ENCODE data around the gene WDR72. TPM values are rescaled to one million over a fixed set of nuclear protein-coding genes. Genes with fewer than 3 reads are reported as not detected.

The WDR72 gene
- total RNA-seq, 2 experiments from 2014 or later: not detected

- no peak for ATAC-seq
- H3K27me3 Mint-ChIP-seq: peaks cover 2% of the 10 kb centered on the region
- DNase-seq: no peak
Observed at GRCh38 chr15:53681056-53681455, 78.4 kb downstream of the WDR72 start.

DNA sequence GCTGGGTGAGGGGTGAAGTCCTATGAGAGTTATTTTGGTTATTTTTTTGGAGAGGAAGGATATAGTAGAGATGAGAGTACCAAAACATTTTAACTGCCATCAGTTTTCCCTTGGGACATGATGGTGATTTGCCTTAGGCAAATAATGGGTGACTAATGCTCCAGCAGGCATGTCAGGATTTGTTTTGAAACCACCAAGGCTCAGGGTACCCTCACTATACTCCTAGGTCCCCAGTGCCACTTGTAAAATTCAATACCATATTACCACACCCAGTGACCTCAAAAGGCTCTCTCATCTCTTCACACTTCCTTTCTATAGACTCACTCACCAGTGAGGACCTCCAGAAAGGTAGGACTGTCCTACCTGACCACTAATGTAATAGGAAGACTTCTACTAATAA is 83.6 kb downstream of the WDR72 start:
- H3K4me3 Mint-ChIP-seq: no peak overlapping the region
- intact Hi-C loops (cut with micrococcal nuclease): no loop called here
- no peak for ATAC-seq
- DNase-seq: no peak
- no peaks in the 10 kb centered on the region for H3K4me1 Mint-ChIP-seq (ENCODE audit: low read depth)
- ChIA-PET POLR2A (no interaction called here), CTCF (no interaction called here)
- no peak overlapping the region for H3K27ac Mint-ChIP-seq
- H3K36me3 Mint-ChIP-seq (ENCODE audit: low read depth): no peaks in the 10 kb centered on the region
- H3K27me3 Mint-ChIP-seq: no peaks in the 10 kb centered on the region
- no peaks in the 10 kb centered on the region for H3K9me3 Mint-ChIP-seq
- TF ChIP-seq, protein P1, sequence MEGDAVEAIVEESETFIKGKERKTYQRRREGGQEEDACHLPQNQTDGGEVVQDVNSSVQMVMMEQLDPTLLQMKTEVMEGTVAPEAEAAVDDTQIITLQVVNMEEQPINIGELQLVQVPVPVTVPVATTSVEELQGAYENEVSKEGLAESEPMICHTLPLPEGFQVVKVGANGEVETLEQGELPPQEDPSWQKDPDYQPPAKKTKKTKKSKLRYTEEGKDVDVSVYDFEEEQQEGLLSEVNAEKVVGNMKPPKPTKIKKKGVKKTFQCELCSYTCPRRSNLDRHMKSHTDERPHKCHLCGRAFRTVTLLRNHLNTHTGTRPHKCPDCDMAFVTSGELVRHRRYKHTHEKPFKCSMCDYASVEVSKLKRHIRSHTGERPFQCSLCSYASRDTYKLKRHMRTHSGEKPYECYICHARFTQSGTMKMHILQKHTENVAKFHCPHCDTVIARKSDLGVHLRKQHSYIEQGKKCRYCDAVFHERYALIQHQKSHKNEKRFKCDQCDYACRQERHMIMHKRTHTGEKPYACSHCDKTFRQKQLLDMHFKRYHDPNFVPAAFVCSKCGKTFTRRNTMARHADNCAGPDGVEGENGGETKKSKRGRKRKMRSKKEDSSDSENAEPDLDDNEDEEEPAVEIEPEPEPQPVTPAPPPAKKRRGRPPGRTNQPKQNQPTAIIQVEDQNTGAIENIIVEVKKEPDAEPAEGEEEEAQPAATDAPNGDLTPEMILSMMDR (IDR thresholded peaks at IDR 0.05): no peak

More at GRCh38 chr15:53681056-53681455, 78.4 kb downstream of the WDR72 start:
- Mint-ChIP-seq H3K4me3 (no peak overlapping the region), H3K27ac (no peak overlapping the region), H3K4me1 (ENCODE audit: low read depth) (no peaks in the 10 kb centered on the region), H3K9me3 (no peaks in the 10 kb centered on the region), H3K36me3 (ENCODE audit: low read depth) (no peaks in the 10 kb centered on the region)
- TF ChIP-seq, protein P1 (IDR thresholded peaks at IDR 0.05): no peak
- intact Hi-C loops (cut with micrococcal nuclease): no loop called here
- CTCF ChIA-PET: no interaction called here
- POLR2A ChIA-PET: no interaction called here

DNA sequence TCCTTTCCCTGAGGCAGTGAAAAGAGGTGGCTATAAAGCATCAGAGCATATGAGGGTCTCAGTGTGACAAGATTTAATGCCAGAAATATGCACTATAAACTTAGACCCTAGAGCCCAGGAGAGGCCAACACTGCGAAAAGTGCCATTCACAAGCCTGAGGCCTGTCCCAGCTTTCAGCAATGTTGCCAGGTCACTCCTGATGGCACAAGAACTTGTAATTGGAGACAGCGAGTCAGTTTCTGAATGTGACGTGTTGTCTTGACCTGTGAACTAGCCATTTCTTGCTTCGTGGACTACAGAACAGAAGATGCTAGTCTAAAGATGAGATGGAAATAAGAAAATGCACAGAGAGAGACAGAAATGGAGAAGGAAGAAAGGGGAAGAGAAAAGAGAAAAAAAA is 87.9 kb downstream of the WDR72 start:
- CTCF ChIA-PET: no interaction called here
- no peak for ATAC-seq
- DNase-seq: no peak
- TF ChIP-seq, protein P1 (IDR thresholded peaks at IDR 0.05): no peak
- no peaks in the 10 kb centered on the region for H3K4me1 Mint-ChIP-seq (ENCODE audit: low read depth)
- intact Hi-C loops (cut with micrococcal nuclease): no loop called here
- no peaks in the 10 kb centered on the region for H3K27me3 Mint-ChIP-seq
- POLR2A ChIA-PET: no interaction called here
- H3K36me3 Mint-ChIP-seq (ENCODE audit: low read depth): no peaks in the 10 kb centered on the region
- H3K27ac Mint-ChIP-seq: no peak overlapping the region
- no peaks in the 10 kb centered on the region for H3K9me3 Mint-ChIP-seq
- H3K4me3 Mint-ChIP-seq: no peak overlapping the region

DNA sequence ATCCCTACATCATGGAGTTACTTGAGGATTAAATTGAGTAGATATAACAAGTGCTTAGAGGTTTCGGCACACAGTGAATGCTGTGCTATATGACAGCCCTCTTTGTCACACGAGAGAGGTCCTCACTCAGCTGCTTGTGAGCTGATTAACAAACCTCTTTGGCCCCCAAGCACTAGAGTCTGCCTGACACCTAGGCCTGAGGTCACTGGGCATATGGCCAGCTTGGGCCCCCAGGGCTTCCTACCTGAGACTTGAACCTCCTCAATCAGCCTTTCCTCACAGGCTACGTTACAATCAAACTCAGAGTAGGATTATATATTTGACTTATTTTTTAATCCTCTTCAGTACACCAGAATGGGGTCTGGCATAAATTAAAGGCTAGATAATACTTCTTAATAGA is 88.8 kb downstream of the WDR72 start:
- intact Hi-C loops (cut with micrococcal nuclease): no loop called here
- Mint-ChIP-seq H3K9me3 (no peaks in the 10 kb centered on the region), H3K27me3 (no peaks in the 10 kb centered on the region), H3K27ac (no peak overlapping the region), H3K4me3 (no peak overlapping the region), H3K4me1 (ENCODE audit: low read depth) (no peaks in the 10 kb centered on the region), H3K36me3 (ENCODE audit: low read depth) (no peaks in the 10 kb centered on the region)
- CTCF ChIA-PET: no interaction called here
- DNase-seq: no peak
- TF ChIP-seq, protein P1 (IDR thresholded peaks at IDR 0.05): no peak
- no peak for ATAC-seq
- POLR2A ChIA-PET: no interaction called here

DNA sequence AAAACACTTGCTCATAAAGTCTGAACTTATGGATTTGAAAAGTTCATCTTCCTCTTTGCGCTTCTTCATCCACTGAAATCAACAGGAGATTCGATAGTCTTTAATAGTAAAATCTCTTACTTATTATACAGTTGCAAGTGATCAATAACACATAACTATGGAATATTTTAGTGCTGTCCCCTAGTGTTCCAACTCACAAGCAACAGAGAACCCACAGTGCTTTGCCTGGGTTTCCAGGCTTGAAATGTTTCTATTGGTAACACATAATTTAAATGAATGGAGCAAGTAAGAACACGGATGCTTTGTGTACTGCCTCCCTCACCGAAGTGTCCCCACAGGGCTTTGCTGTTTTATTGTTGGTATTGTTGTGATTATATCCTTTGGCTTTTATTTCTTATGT is 93.5 kb downstream of the WDR72 start:
- ATAC-seq: no peak
- intact Hi-C loops (cut with micrococcal nuclease): no loop called here
- ChIA-PET POLR2A (no interaction called here), CTCF (no interaction called here)
- Mint-ChIP-seq H3K4me3 (no peak overlapping the region), H3K27me3 (no peaks in the 10 kb centered on the region), H3K36me3 (ENCODE audit: low read depth) (no peaks in the 10 kb centered on the region), H3K4me1 (ENCODE audit: low read depth) (no peaks in the 10 kb centered on the region), H3K27ac (no peak overlapping the region), H3K9me3 (no peaks in the 10 kb centered on the region)
- no peak for DNase-seq
- TF ChIP-seq, protein P1 (IDR thresholded peaks at IDR 0.05): no peak

All from activated CD8-positive, alpha-beta T cell treated with anti-CD3 and anti-CD28 coated beads for 36 hours (primary cell).